GM12891 (cell line): ENCODE measurements around the gene LGI2.
"Not testable (repeated sequence)": the region's sequence is repeated elsewhere in the genome, so short reads cannot be mapped to it uniquely, and the experiment has no call there.

ENCODE experiments used
- DNase-seq: peaks from one replicate; pipeline ENCODE4 v3.0.0; 2011; ENCODE audit warnings: low spot score; ENCODE audit not compliant: insufficient read length
- FAIRE-seq: peaks from 2 replicates; lab custom pipeline; 2011; peaks lifted over from hg19 to GRCh38; lab: Jason Lieb, UNC
- PAX5 ChIP-seq: IDR thresholded peaks from 2 replicates; pipeline ENCODE4 v1.6.1; 2011; ENCODE audit warnings: low read length, moderate library complexity, mild to moderate bottlenecking; ENCODE audit not compliant: insufficient read depth, severe bottlenecking
- POLR2A ChIP-seq: IDR thresholded peaks from 2 replicates; pipeline ENCODE4 v1.6.1; 2011; ENCODE audit warnings: low read depth, low read length, control low read depth
- POLR2AphosphoS5 ChIP-seq: IDR thresholded peaks from 2 replicates; pipeline ENCODE4 v1.6.1; 2011; ENCODE audit warnings: low read depth, low read length, control low read depth
- POU2F2 ChIP-seq: IDR thresholded peaks from 2 replicates; pipeline ENCODE4 v1.6.1; 2011; ENCODE audit warnings: low read depth, mild to moderate bottlenecking, control low read depth, low read length, moderate library complexity
- SPI1 ChIP-seq: IDR thresholded peaks from 2 replicates; pipeline ENCODE4 v1.6.1; 2011; ENCODE audit warnings: low read depth, low read length, control low read depth
- TAF1 ChIP-seq: IDR thresholded peaks from 2 replicates; pipeline ENCODE4 v1.6.1; 2011; ENCODE audit warnings: low read depth, low read length, control low read depth

LGI2 gene

DNA sequence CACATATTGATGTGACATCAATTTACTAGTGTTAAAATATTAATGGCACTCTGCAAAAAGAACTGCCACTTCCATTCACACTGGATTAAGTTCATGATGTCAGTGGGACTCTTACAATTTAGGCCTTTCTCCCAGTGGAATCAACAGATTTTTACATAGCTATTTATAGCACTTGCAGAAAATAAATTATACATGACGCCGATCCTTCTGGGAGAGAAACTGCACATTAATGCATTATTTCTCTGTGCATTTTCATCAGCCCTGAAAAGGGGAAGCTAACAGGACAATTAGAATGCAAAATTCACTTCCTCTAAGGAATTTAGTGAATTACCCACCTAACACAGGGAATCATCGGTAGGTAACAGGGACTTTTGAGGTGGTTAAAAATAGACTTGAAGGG is 15.7 kb downstream of the LGI2 start:
- no peak for FAIRE-seq
- DNase-seq: no peak

DNA sequence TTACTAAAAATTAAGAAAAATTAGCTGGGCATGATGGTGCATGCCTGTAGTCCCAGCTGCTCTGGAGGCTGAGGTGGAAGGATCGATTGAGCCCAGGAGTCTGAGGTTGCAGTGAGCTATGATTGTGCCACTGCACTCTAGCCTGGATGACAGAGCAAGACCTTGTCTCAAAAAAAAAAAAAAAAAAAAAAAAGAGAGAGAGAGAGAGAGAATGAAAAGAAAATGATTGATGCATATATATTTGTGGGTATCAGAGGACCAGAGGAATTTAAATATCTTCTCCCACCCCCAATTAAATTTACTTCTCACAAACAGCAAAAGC is 16.1 kb downstream of the LGI2 start:
- DNase-seq, FAIRE-seq: not testable (repeated sequence)

More for the DNA sequence above, 15.7 kb downstream of the LGI2 start:
- TF ChIP-seq PAX5 (no peak), POU2F2 (no peak), POLR2AphosphoS5 (no peak), SPI1 (no peak), POLR2A (no peak)

DNA sequence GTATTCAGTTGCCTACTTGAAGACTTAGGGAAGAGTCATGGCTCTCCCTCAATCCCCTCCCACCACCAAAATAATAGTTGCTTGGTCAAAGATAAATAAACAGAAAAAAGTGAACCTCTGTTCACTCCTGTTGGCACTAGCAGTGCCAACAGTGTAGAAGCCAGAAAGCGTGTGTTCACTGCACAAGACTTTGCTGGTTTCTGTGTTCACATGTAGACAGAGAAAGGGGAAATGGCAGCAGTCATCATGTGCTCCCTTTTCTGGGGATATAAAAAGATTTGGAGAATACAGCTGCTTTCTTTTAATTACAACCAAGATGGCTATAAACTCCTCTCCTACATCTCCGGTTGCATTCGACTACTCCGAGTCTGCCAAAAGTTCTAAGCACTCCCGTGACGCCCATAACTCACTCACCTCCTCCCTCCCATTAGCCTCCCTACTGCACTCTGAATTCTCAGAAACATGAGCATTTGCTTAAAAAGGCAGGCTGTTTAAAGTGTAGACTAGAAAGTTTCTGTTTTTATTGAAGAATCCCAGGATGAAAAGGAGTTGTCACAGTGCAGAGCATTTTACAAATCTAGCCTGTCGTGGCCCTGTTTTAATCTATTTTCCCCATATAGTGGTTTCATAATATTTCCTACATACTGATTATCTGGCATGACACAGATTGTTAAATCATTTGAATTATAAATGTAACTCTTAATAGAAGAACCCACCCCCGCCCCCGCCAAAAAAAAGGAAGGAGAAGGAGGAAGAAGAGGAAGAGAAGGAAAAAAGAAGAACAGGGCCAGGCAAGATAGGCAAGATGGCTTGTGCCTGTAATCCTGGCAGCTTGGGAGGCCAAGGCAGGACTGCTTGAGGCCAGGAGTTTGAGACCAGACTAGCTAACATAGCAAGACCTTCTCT is 16.7 kb downstream of the LGI2 start:
- DNase-seq: no peak
- no peak for TF ChIP-seq PAX5
- TF ChIP-seq POU2F2: no peak
- FAIRE-seq: no peak

GRCh38 chr4:25012655-25013054 is 18.1 kb downstream of the LGI2 start:
- TF ChIP-seq TAF1: no peak
- no peak for TF ChIP-seq PAX5
- no peak for TF ChIP-seq POLR2AphosphoS5
- no peak for TF ChIP-seq POLR2A
- TF ChIP-seq POU2F2: no peak
- no peak for TF ChIP-seq SPI1
- FAIRE-seq (no peak), DNase-seq (no peak)

GRCh38 chr4:25011135-25011866 is 19.4 kb downstream of the LGI2 start:
- DNase-seq: no peak
- no peak for TF ChIP-seq POU2F2
- no peak for TF ChIP-seq SPI1
- no peak for TF ChIP-seq TAF1
- no peak for TF ChIP-seq PAX5
- no peak for FAIRE-seq

- no peak for TF ChIP-seq TAF1
- no peak for TF ChIP-seq POU2F2
- TF ChIP-seq POLR2A: no peak
- no peak for TF ChIP-seq PAX5
- no peak for TF ChIP-seq POLR2AphosphoS5
- TF ChIP-seq SPI1: no peak
- FAIRE-seq (no peak), DNase-seq (no peak)
Observed at GRCh38 chr4:25007598-25007997, 23.1 kb downstream of the LGI2 start.

GRCh38 chr4:25002681-25003080 is 28.1 kb downstream of the LGI2 start:
- FAIRE-seq: no peak
- TF ChIP-seq TAF1 (no peak), PAX5 (no peak), SPI1 (no peak), POU2F2 (no peak), POLR2AphosphoS5 (no peak), POLR2A (no peak)
- no peak for DNase-seq

DNA sequence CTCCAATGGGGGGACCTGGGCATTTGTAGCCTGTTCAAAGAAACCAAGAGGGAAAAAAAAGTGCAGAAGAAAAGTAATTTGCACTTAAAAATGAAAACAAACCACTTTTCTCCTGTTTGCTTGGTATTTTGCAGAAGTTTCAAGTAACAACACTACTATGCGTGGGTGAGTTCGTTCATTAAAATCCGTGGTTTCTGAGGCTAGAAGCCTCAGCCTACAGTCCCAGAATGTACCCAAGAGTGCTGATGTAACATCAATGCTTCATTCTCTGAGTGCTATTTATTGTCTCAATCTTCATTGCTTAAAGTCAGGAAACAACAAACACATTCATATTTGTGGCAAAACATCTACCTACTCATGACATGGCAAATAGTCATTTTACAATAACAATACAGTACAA is 29.2 kb downstream of the LGI2 start:
- no peak for FAIRE-seq

GRCh38 chr4:25000639-25001038 is 30.1 kb downstream of the LGI2 start:
- no peak for DNase-seq
- no peak for FAIRE-seq
- TF ChIP-seq PAX5 (no peak), POU2F2 (no peak), TAF1 (no peak), POLR2AphosphoS5 (no peak), SPI1 (no peak), POLR2A (no peak)

More for the DNA sequence above, 29.2 kb downstream of the LGI2 start:
- no peak for DNase-seq
- TF ChIP-seq POLR2AphosphoS5 (no peak), SPI1 (no peak), PAX5 (no peak), POU2F2 (no peak), POLR2A (no peak), TAF1 (no peak)
